ENCODE results near the gene ZNF827. TPM values are rescaled to one million over a fixed set of nuclear protein-coding genes. Genes with fewer than 3 reads are reported as not detected.

ZNF827 gene
- polyA plus RNA-seq, 1 donor from 2014 or later, result 12.1 TPM

DNA sequence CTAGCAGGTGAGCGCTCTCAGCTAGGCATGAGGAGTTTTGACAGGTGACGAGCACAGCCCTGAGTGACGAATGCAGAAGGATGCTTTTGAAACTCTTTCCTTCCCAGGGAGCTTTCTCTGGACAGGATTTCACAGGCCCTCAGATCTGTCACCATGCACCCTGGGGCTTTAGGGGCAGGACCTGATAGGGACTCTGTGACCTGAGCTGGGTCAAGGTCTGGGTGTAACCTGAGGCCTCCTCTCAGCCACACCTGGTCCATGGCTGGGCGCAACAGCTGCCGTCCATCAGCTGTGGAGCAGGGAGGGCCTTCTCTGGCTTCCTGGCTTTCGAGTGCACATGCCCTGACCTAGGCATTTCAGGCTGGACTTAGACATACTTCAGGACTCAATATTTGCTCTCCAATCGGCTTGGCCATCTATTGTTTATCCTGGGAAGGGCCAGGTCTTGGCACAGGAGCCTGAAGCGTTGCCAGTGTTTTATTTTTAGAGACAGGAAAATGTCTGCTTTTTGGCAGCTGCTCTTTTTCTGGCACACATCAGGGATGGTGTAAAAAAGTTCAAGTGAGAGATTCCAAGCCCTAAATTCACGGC, 202.3 kb downstream of the ZNF827 start:
- no peaks in the 10 kb centered on the region for H3K79me2 ChIP-seq (replicated peaks; ENCODE audit: insufficient read depth, low read length)

DNA sequence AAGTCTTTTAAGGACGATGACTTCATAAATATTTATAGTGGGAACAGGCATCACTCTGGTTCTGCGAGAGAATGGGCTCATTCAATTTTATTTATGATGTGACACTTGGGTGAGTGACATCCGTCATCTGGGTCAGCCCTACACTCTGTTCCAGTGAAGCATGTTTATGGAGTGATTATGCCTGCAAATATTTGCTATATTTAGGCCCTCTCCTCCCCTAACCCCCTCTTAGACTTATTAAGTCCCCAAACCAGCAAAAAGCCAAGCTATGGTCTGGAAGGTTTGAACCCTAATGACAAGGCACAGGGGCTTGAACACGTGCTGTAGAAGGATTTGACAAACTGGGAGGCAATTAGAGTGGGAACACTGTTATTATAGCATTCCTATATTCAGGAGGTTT, 202.8 kb downstream of the ZNF827 start:
- Histone ChIP-seq H3K9me2 (ENCODE audit: insufficient read depth, low read length) (no peaks in the 10 kb centered on the region), H3K27ac (ENCODE audit: low read length) (no peak overlapping the region), H3K4me3 (ENCODE audit: low read length) (no peak overlapping the region), H3K4me2 (ENCODE audit: low read length) (no peak overlapping the region), H3K36me3 (ENCODE audit: insufficient read depth, low read length) (no peaks in the 10 kb centered on the region), H3K79me2 (replicated peaks; ENCODE audit: insufficient read depth, low read length) (no peaks in the 10 kb centered on the region), H3K9ac (ENCODE audit: low read length) (no peak overlapping the region), H3F3A (ENCODE audit: insufficient read depth, low read length, poor library complexity, severe bottlenecking) (no peaks in the 10 kb centered on the region), H4K20me1 (ENCODE audit: insufficient read depth) (no peaks in the 10 kb centered on the region), H2AFZ (ENCODE audit: low read depth, low read length) (no peak overlapping the region), H3K27me3 (ENCODE audit: insufficient read depth, low read depth, low read length) (no peaks in the 10 kb centered on the region), H3K9me3 (ENCODE audit: low read length) (no peaks in the 10 kb centered on the region)
- TF ChIP-seq MXI1 (conservative IDR thresholded peaks at IDR 0.05; ENCODE audit: poor library complexity, severe bottlenecking) (no peak), EP300 (conservative IDR thresholded peaks at IDR 0.05; ENCODE audit: poor library complexity, severe bottlenecking) (no peak), RAD21 (conservative IDR thresholded peaks at IDR 0.05) (no peak), POLR2AphosphoS5 (IDR thresholded peaks at IDR 0.05) (no peak), CTCF (IDR thresholded peaks at IDR 0.05; ENCODE audit: poor library complexity, severe bottlenecking) (no peak), TAF1 (IDR thresholded peaks at IDR 0.05; ENCODE audit: low read depth) (no peak), SMC3 (conservative IDR thresholded peaks at IDR 0.05; ENCODE audit: poor library complexity) (no peak)
- TF ChIP-seq, protein P1, sequence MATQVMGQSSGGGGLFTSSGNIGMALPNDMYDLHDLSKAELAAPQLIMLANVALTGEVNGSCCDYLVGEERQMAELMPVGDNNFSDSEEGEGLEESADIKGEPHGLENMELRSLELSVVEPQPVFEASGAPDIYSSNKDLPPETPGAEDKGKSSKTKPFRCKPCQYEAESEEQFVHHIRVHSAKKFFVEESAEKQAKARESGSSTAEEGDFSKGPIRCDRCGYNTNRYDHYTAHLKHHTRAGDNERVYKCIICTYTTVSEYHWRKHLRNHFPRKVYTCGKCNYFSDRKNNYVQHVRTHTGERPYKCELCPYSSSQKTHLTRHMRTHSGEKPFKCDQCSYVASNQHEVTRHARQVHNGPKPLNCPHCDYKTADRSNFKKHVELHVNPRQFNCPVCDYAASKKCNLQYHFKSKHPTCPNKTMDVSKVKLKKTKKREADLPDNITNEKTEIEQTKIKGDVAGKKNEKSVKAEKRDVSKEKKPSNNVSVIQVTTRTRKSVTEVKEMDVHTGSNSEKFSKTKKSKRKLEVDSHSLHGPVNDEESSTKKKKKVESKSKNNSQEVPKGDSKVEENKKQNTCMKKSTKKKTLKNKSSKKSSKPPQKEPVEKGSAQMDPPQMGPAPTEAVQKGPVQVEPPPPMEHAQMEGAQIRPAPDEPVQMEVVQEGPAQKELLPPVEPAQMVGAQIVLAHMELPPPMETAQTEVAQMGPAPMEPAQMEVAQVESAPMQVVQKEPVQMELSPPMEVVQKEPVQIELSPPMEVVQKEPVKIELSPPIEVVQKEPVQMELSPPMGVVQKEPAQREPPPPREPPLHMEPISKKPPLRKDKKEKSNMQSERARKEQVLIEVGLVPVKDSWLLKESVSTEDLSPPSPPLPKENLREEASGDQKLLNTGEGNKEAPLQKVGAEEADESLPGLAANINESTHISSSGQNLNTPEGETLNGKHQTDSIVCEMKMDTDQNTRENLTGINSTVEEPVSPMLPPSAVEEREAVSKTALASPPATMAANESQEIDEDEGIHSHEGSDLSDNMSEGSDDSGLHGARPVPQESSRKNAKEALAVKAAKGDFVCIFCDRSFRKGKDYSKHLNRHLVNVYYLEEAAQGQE (IDR thresholded peaks at IDR 0.05; ENCODE audit: borderline replicate concordance), result no peak

More for the DNA sequence above, 202.3 kb downstream of the ZNF827 start:
- Histone ChIP-seq H3K27me3 (ENCODE audit: insufficient read depth, low read depth, low read length) (no peaks in the 10 kb centered on the region), H3K9ac (ENCODE audit: low read length) (no peak overlapping the region), H3K9me2 (ENCODE audit: insufficient read depth, low read length) (no peaks in the 10 kb centered on the region), H3F3A (ENCODE audit: insufficient read depth, low read length, poor library complexity, severe bottlenecking) (no peaks in the 10 kb centered on the region), H3K4me3 (ENCODE audit: low read length) (no peak overlapping the region), H3K36me3 (ENCODE audit: insufficient read depth, low read length) (no peaks in the 10 kb centered on the region), H2AFZ (ENCODE audit: low read depth, low read length) (no peak overlapping the region), H3K4me2 (ENCODE audit: low read length) (no peak overlapping the region), H3K9me3 (ENCODE audit: low read length) (no peaks in the 10 kb centered on the region), H3K27ac (ENCODE audit: low read length) (no peak overlapping the region), H4K20me1 (ENCODE audit: insufficient read depth) (no peaks in the 10 kb centered on the region)
- TF ChIP-seq EP300 (conservative IDR thresholded peaks at IDR 0.05; ENCODE audit: poor library complexity, severe bottlenecking) (no peak), RAD21 (conservative IDR thresholded peaks at IDR 0.05) (no peak), MXI1 (conservative IDR thresholded peaks at IDR 0.05; ENCODE audit: poor library complexity, severe bottlenecking) (no peak), EZH2 (IDR thresholded peaks at IDR 0.05; ENCODE audit: borderline replicate concordance, insufficient read depth, low read length, poor library complexity, severe bottlenecking) (no peak), POLR2AphosphoS5 (IDR thresholded peaks at IDR 0.05) (no peak), SMC3 (conservative IDR thresholded peaks at IDR 0.05; ENCODE audit: poor library complexity) (no peak), TAF1 (IDR thresholded peaks at IDR 0.05; ENCODE audit: low read depth) (no peak), CTCF (IDR thresholded peaks at IDR 0.05; ENCODE audit: poor library complexity, severe bottlenecking) (no peak)
- TF ChIP-seq, protein P1 (IDR thresholded peaks at IDR 0.05; ENCODE audit: borderline replicate concordance), result no peak

Measured in neural cell (in vitro differentiated cells).